CD4-positive, alpha-beta T cell (primary cell): ENCODE results near the gene LRSAM1. TPM values are rescaled to one million over a fixed set of nuclear protein-coding genes. Genes with fewer than 3 reads are reported as not detected.

ENCODE experiments used
- ATAC-seq: fragments of 200-7000 bp; cut with Tn5 transposase; one replicate; pipeline ENCODE4 v1.10.0; 2022; ENCODE audit warnings: mild to moderate bottlenecking; ENCODE audit not compliant: poor library complexity
- CTCF ChIA-PET: fragments of 350-600 bp; sonication (Branson Sonifier 250); formaldehyde crosslinking; loops from one replicate; lab custom pipeline; 2021; ENCODE audit warnings: antibody characterized with exemption, inconsistent platforms; lab: Charles Lee
- POLR2A ChIA-PET: fragments of 350-600 bp; sonication (Branson Sonifier 250); formaldehyde crosslinking; loops from one replicate; lab custom pipeline; 2021; ENCODE audit warnings: antibody characterized with exemption, inconsistent platforms; lab: Charles Lee
- DNase-seq, 14 experiments: peaks; one replicate each; pipeline ENCODE4 v3.0.0-alpha.2; 2013 to 2020; ENCODE audit warnings: mixed read lengths in 2 of 14
- H3K27ac ChIP-seq, 2 donors: one replicate each; pipeline versions ENCODE4 v1.5.1 to v1.7.0; 2013; ENCODE audit warnings: low read length in 2 of 2, low read depth in 1 of 2, mild to moderate bottlenecking in 1 of 2
- H3K27me3 ChIP-seq, 2 experiments: 1 replicate in 1 of 2; 2 replicates in 1 of 2; pipeline versions ENCODE4 v1.6.1 to v1.7.0; 2013; ENCODE audit warnings: low read length in 2 of 2, control low read depth in 1 of 2, mild to moderate bottlenecking in 1 of 2, moderate library complexity in 1 of 2; ENCODE audit not compliant: insufficient read depth in 2 of 2, control insufficient read depth in 1 of 2
- H3K36me3 ChIP-seq: one replicate; pipeline ENCODE4 v1.6.1; 2013; ENCODE audit warnings: low read length, control low read depth; ENCODE audit not compliant: insufficient read depth
- H3K4me1 ChIP-seq: one replicate; pipeline ENCODE4 v1.6.1; 2013; ENCODE audit warnings: low read length, control low read depth; ENCODE audit not compliant: insufficient read depth
- H3K4me3 ChIP-seq: one replicate; pipeline ENCODE4 v1.5.1; 2013; ENCODE audit warnings: mild to moderate bottlenecking, low read length, moderate library complexity
- H3K9me3 ChIP-seq, 2 experiments: 1 replicate in 1 of 2; 2 replicates in 1 of 2; pipeline versions ENCODE4 v1.6.1 to v1.7.0; 2013; ENCODE audit warnings: low read length in 2 of 2, mild to moderate bottlenecking in 2 of 2, control low read depth in 1 of 2, moderate library complexity in 1 of 2; ENCODE audit not compliant: control insufficient read depth in 1 of 2, insufficient read depth in 1 of 2
- H3K27ac Mint-ChIP-seq: one replicate; pipeline ENCODE4 v1.8.0; 2020; ENCODE audit warnings: mixed read lengths
- H3K27me3 Mint-ChIP-seq: one replicate; pipeline ENCODE4 v1.8.0; 2021; ENCODE audit warnings: mixed read lengths
- H3K36me3 Mint-ChIP-seq: one replicate; pipeline ENCODE4 v1.8.0; 2021; ENCODE audit warnings: low read depth, mixed read lengths
- H3K4me1 Mint-ChIP-seq: one replicate; pipeline ENCODE4 v1.8.0; 2021; ENCODE audit warnings: low read depth, mixed read lengths
- H3K4me3 Mint-ChIP-seq: one replicate; pipeline ENCODE4 v1.8.0; 2020; ENCODE audit warnings: mild to moderate bottlenecking, mixed read lengths
- H3K9me3 Mint-ChIP-seq: one replicate; pipeline ENCODE4 v1.8.0; 2020; ENCODE audit warnings: mixed read lengths
- CTCF ChIP-seq: fragments of 200-600 bp; IDR thresholded peaks from one replicate; pipeline ENCODE4 v1.8.0; 2022; ENCODE audit warnings: antibody characterized with exemption, mild to moderate bottlenecking
- intact Hi-C, 2 experiments: fragments of 100-400 bp; cut with DNase I in 1 of 2; cut with micrococcal nuclease in 1 of 2; formaldehyde crosslinking; loops; one replicate each; pipeline versions ENCODE4 v1.15.1 to v1.9.0; 2023 to 2025; cut with DNase I, micrococcal nuclease
- total RNA-seq, 174 experiments: library from RNA in 2 of 174; stranded (reverse) in 2 of 174; gene quantifications; one replicate each; pipeline ENCODE4 v1.2.3 and lab custom pipeline; 2021 to 2026

LRSAM1 gene
- total RNA-seq, 2 experiments from 2014 or later = 11.4 to 16.0 TPM

GRCh38 chr9:127541176-127541575, 89.9 kb downstream of the LRSAM1 start:
- H3K9me3 Mint-ChIP-seq = no peaks in the 10 kb centered on the region
- intact Hi-C loops = no loop called here
- ATAC-seq (no peak), DNase-seq (no peak)
- no peaks in the 10 kb centered on the region for H3K4me1 Mint-ChIP-seq
- TF ChIP-seq CTCF = no peak
- no peaks in the 10 kb centered on the region for H3K4me1 ChIP-seq
- no peak overlapping the region for H3K4me3 Mint-ChIP-seq
- H3K27ac Mint-ChIP-seq = no peak overlapping the region
- POLR2A ChIA-PET = no interaction called here
- H3K36me3 Mint-ChIP-seq = no peaks in the 10 kb centered on the region
- no peak overlapping the region for H3K27ac ChIP-seq
- no peaks in the 10 kb centered on the region for H3K27me3 ChIP-seq
- H3K9me3 ChIP-seq = no peaks in the 10 kb centered on the region
- H3K27me3 Mint-ChIP-seq = no peaks in the 10 kb centered on the region
- H3K4me3 ChIP-seq = no peak overlapping the region
- CTCF ChIA-PET = no interaction called here
- H3K36me3 ChIP-seq = no peaks in the 10 kb centered on the region

DNA sequence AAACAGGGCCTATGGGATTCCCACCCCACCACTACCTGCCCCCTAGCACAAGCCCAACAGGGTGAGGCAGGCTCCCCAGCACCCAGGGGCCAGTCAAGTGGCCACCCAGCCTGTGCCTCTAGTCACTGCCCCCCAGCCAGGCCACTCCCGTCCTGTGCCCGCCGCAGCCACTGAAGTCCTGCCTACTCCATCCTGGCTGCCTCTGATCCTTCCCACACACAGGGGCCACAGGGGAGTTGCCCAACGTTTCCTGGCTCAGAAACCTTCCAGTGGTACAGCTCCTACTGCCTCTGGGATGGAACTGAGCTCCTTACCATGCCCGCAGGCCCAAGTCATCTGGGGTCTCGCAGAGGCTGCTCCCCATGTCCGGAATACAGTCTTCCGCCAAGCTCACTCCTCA, 90.6 kb downstream of the LRSAM1 start:
- Mint-ChIP-seq H3K9me3 (no peaks in the 10 kb centered on the region), H3K4me1 (no peaks in the 10 kb centered on the region), H3K36me3 (no peaks in the 10 kb centered on the region), H3K27ac (no peak overlapping the region), H3K4me3 (no peak overlapping the region), H3K27me3 (no peaks in the 10 kb centered on the region)
- ChIA-PET POLR2A (no interaction called here), CTCF (no interaction called here)
- intact Hi-C loops = no loop called here
- Histone ChIP-seq H3K4me1 (no peaks in the 10 kb centered on the region), H3K9me3 (no peaks in the 10 kb centered on the region), H3K4me3 (no peak overlapping the region), H3K27ac (no peak overlapping the region), H3K36me3 (no peaks in the 10 kb centered on the region), H3K27me3 (no peaks in the 10 kb centered on the region)
- DNase-seq = no peak
- ATAC-seq = no peak
- TF ChIP-seq CTCF = no peak

DNA sequence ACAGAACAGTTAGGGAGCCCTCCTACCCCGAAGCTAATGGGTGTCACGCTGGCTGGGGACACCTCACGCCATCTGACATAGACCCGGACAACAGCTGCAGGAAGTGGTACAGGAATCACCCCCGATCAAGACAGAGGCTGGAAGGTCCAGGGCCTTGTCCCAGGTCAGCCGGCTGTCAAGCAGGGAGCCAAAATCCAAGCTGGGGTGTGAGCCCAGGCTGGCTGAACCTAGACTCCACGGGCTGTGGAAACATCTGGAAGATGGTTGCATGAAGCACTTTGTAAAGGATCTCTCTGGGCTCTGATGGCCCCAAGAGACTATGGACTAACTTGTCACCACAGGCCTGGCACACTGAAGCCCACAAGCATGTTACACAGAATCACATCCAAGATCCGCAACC, 91.9 kb downstream of the LRSAM1 start:
- intact Hi-C loops = no loop called here
- H3K36me3 Mint-ChIP-seq = no peaks in the 10 kb centered on the region
- H3K27me3 Mint-ChIP-seq = no peaks in the 10 kb centered on the region
- CTCF ChIA-PET = no interaction called here
- H3K27ac Mint-ChIP-seq = no peak overlapping the region
- no peak overlapping the region for H3K4me3 ChIP-seq
- ATAC-seq (no peak), DNase-seq (no peak)
- POLR2A ChIA-PET = no interaction called here
- TF ChIP-seq CTCF = no peak
- no peaks in the 10 kb centered on the region for H3K4me1 Mint-ChIP-seq
- no peaks in the 10 kb centered on the region for H3K9me3 ChIP-seq
- no peak overlapping the region for H3K4me3 Mint-ChIP-seq
- no peaks in the 10 kb centered on the region for H3K36me3 ChIP-seq
- H3K4me1 ChIP-seq = no peaks in the 10 kb centered on the region
- H3K27me3 ChIP-seq = no peaks in the 10 kb centered on the region
- H3K27ac ChIP-seq = no peak overlapping the region
- no peaks in the 10 kb centered on the region for H3K9me3 Mint-ChIP-seq
